HPDE6-E6E7 (cell line): Measurements from ENCODE around the gene SIGLEC7.

Source experiments
- DNase-seq: peaks from one replicate; pipeline ENCODE4 v3.0.0; 2011; ENCODE audit warnings: missing footprints; ENCODE audit errors: extremely low spot score

SIGLEC7 gene

DNA sequence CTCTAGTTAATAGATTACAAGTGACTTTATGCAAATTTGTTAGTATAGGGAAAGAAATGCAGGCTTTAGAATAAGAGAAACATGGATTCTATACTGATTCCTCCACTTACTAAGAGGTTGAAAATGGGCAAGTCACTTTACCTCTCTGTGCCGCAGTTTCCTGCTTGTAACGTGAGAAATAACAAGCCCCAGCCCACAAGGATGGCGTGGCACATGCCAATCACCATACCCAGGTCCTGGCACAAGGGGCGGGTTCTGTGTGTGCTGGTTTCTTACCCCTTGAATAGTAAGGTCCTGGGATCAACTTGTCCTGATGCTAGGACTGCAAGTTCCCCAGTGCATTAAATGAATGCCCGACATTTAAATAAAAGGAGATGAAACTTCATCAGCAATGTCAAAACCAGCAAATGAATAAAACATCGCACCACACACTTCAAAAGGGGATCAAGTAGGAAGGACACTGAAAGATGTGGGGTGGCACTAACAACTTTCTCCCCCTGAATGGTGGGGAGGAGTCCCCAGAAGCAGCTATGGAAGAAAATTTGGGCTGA lies 25.3 kb upstream of the SIGLEC7 start:
- DNase-seq: no peak

DNA sequence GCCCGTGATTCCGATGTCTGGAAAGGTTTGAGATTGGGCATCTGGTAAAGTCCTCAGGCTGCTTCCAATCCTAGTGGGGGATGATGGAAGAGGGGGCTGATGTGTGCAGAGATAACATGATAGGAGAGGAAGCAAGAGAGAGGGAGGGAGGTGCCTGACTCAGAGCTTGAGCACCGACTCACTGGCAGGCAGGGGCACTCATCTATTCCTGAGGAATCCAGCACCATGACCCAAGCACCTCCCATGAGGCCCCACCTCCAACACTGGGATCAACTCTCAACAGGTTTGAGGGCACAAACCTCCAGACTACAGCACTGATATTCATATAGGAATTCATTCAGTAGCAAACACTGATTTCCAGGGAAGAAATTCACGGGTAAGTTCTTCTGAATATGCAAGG lies 23.0 kb upstream of the SIGLEC7 start:
- no peak for DNase-seq

DNA sequence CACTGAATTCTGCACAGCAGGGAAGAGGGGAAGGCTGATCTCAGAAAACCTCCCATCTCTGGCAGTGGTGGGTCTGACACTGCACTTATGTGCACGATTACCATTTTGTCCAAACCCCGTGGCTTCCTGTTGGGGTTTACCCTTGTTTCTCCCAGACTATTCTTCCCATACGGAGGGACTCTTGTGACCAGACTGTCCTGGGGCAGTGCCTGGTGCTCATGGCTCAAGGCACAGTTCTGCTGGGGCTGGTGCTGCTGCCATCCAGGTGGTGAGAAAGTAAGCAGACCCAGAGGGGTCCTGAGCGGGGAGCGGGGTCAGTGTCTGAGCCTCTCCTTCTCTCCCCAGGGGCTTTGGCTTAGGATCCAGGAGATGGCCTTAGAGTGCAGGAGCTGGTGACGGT lies 22.5 kb upstream of the SIGLEC7 start:
- no peak for DNase-seq

DNA sequence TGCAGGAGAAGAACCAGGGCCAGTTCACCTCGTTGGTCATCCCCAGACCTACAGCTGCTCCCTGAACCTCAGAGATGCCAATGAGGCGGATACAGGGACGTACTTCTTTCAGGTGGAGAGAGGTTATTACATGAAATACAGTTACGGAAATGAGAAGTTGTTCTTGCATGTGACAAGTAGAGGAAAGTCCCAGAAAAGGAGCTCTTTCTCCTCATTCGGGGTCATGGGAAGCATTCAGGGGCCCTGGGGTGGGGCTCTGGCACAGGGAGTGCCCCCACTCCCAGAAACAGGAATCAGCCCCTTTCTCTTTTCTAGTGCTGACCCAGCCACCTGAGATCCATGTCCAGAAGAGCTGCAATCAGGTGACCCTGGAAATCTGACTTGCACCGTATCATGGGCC lies 21.9 kb upstream of the SIGLEC7 start:
- DNase-seq: no peak

DNA sequence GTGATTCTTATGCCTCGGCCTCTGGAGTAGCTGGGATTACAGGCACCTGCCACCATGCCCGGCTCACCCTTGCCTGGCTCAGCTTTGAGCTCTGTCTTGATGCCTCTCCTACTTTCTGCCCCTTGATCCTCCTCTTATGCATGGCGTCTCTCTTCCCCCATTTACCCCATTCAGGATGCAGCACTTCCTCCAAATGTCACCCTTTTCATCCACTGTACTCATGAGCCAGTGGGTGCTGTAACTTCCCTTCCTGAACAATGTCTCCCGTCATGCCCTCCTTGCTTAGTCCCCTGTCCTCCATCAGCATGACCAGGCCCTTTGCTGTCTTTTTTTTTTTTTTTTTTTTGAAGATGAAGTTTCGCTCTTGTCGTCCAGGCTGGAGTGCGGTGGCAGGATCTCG lies 20.8 kb upstream of the SIGLEC7 start:
- no peak for DNase-seq

DNA sequence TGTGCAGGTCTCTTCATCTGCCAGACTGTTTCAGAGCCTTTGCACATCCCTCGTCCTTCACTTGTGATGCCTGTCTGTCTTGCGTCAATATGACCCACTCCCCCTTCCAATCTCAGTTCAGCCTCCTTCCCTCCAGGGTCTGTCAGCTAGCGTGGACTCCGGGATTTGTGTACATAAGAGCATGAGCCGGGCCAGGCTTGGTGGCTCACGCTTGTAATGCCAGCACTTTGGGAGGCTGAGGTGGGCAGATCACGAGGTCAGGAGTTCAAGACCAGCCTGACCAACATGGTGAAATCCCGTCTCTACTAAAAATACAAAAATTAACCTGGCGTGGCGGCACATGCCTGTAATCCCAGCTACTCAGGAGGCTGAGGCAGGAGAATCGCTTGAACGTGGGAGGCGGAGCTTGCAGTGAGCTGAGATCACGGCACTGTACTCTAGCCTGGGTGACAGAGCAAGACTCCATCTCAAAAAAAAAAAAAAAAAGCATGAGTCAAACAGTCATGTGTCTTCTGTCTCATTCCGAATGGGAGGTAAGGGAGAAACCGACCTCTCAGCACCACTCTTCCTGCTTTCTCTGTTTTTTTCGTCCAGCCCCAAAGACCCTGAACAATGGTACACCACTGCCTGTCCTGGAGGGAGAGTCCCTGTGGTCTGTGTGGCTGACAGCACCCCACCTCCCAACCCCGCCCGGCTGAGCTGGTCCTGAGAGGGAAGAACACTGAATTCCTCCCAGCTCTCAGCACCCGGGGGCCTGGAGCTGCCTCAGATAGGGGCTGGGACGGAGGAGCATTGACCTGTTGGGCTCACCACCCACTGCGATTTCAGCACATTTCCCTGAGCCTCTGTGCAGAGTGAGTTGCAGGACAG lies 19.8 kb upstream of the SIGLEC7 start:
- DNase-seq: no peak

DNA sequence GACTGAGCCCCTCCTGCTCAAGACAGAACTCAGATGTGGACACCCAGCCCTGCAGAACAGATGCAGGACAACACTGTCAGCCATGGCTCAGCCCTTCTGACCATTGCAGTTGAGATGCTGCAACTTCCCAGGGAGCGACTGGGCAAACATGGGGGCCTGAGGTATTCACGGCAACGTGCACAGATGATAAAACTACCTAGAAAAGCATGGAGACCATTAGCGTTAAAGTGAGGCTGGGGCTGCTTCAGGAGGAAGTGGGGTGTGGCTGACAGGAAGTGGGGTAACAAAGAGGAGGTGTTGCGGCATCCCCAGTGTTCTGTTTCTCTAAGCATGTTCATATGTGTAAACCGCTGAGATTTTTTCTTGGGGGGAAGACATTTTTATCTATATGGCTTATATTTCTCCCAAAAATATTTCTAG lies 18.7 kb upstream of the SIGLEC7 start:
- DNase-seq: no peak

DNA sequence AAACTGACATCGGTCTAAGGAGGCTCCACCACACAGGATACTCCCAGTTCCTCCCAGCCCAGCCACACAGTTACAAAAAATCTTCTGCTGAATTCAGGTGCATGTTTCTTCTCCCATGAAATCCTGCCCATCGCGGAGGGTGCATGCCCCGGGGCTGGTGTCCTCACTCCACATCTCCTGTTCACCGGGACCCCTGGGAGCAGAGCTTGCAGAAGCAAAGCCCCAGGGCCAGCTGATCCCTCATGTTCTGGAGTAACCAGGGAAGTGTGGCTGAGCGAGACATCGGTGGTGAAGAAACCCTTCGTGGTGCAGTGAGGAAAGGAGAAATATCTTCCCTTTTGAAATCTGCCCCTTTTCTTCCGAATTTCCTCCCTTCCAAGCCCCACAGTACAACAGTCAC lies 18.3 kb upstream of the SIGLEC7 start:
- DNase-seq: no peak

DNA sequence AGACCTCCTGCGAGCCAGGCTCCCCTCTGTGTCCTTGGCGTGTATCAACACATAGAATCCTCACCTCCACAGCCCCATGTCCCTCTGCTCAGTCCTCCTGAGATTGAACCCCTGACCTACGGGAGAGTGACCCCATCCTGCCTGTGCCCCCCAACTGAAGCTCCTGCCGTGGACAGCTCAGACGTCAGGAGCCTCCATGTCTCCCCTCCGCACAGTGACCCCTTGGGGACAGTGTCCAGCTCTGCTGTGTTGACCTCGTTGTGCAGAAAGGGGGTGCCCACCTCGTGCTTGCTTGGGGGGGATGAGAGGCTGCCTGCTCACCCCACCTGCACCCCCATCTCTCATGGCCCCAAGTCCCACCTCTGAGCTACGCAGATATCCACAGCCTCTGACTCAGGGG lies 17.9 kb upstream of the SIGLEC7 start:
- DNase-seq: no peak

DNA sequence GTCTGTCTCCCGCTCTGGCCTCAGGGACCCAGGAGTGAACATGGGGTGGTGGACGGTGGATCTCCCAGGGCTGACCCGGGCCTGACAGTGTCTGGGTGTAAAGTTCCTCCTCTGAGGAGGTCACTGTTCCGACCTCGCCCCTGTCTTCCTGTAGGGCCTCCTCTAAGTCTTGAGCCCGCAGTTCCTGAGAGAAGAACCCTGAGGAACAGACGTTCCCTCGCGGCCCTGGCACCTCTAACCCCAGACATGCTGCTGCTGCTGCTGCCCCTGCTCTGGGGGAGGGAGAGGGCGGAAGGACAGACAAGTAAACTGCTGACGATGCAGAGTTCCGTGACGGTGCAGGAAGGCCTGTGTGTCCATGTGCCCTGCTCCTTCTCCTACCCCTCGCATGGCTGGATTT lies 17.4 kb upstream of the SIGLEC7 start, which contains the start of gene SIGLEC9:
Gene SIGLEC9 (plus strand): TSS at position 178 of the 400 bp plus-strand sequence. CDS start 69 bp downstream, at position 247.
- DNase-seq: no peak

DNA sequence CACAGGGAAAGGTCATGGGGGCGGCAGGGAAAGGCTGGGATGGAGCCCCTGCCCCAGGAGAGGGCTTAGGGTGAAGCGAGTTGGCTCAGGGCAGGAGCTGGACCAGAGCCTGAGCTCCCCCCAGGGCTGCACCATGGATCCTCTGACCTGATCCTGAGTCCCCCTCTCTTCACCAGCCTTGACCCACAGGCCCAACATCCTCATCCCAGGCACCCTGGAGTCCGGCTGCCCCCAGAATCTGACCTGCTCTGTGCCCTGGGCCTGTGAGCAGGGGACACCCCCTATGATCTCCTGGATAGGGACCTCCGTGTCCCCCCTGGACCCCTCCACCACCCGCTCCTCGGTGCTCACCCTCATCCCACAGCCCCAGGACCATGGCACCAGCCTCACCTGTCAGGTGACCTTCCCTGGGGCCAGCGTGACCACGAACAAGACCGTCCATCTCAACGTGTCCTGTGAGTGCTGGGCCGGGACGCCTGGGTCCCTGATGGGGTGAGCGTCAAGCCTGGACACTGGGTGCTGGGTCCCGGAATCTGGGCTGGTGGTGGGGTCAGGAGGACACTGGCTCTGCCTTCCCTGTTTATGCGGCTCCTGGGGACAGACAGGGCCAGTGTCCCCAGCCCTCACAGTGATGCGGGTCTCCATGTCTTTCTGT lies 16.6 kb upstream of the SIGLEC7 start:
- no peak for DNase-seq

DNA sequence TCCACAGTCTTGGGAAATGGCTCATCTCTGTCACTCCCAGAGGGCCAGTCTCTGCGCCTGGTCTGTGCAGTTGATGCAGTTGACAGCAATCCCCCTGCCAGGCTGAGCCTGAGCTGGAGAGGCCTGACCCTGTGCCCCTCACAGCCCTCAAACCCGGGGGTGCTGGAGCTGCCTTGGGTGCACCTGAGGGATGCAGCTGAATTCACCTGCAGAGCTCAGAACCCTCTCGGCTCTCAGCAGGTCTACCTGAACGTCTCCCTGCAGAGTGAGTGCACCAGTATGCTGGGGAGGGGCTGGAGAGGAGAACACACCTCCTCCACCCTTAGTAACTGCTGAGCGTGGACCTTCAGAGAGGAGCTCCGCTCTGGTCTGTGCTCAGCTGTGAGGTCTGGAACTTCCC lies 15.1 kb upstream of the SIGLEC7 start:
- DNase-seq: no peak

DNA sequence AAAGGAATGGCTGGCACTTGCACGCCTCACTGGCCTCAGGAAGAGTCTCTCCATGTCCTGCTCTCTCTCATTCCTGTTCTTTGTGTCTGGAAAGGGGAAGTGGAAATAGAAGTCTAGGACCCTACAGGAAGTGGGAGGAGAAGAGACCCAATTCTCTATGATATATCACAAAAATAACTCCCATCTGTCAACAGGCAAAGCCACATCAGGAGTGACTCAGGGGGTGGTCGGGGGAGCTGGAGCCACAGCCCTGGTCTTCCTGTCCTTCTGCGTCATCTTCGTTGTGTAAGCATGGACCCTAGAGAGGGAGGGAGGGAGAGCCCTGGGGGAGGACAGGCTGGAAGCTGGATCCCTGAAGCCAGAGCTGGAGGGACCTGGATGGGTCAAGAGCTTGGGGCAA lies 14.3 kb upstream of the SIGLEC7 start:
- no peak for DNase-seq

DNA sequence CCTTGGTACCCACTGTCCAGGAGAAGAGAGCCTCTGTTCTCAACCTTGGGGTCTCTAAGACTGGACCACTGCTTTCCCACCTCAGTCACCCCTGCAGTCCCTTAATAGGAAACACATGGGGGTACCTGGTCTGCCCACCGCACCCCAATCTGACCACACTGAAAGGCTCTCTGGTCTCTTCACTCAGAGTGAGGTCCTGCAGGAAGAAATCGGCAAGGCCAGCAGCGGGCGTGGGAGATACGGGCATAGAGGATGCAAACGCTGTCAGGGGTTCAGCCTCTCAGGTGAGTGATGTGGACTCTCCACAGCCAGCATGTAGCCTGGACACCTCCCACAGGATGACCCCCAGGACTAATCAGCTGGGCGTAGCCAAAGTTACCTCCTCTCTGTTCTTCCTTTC lies 13.9 kb upstream of the SIGLEC7 start:
- no peak for DNase-seq

DNA sequence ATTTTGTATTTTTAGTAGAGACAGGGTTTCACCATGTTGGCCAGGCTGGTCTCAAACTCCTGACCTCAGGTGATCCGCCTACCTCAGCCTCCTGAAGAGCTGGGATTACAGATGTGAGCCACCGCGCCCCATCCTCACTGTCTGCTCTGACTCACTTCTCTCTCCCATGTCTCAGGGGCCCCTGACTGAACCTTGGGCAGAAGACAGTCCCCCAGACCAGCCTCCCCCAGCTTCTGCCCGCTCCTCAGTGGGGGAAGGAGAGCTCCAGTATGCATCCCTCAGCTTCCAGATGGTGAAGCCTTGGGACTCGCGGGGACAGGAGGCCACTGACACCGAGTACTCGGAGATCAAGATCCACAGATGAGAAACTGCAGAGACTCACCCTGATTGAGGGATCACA lies 12.4 kb upstream of the SIGLEC7 start:
- no peak for DNase-seq

DNA sequence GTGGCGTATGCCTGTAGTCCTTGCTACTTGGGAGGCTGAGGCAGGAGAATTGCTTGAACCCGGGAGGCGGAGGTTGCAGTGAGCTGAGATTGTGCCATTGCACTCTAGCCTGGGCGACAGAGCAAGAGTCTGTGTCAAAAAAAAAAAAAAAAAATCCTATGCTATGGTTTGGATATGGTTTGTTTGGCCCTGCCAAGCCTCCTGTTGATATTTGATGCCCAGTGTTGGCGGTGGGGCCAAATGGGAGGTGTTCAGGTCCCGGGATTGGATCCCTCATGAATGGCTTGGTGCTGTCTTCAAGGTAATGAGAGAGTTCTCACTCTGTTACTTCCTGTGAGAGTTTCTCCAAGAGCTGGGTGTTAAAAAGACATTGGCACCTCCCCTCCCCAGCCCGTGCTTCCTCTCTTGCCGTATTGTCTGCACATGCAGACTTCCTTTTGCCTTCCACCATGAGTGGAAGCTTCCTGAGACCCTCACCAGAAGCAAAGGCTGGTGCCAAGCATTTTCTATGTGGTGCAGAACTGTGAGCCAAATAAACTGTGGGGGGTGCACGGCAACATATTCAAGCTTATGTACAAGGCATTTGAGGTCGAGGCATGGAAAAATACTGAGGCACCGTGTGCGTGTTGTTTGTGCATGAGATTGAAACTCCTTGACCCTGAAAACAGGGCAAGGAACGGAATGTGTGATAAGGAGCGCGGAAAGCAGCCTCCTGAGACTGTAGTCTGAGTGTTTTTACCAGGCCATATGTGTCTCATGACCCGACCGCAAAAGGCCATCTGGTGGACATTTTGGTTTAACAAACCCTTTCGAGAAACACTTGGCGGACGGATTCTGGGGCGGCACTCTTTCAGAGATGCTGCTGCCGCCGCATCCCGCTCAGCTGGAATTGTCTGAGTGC lies 10.1 kb upstream of the SIGLEC7 start:
- DNase-seq: no peak

DNA sequence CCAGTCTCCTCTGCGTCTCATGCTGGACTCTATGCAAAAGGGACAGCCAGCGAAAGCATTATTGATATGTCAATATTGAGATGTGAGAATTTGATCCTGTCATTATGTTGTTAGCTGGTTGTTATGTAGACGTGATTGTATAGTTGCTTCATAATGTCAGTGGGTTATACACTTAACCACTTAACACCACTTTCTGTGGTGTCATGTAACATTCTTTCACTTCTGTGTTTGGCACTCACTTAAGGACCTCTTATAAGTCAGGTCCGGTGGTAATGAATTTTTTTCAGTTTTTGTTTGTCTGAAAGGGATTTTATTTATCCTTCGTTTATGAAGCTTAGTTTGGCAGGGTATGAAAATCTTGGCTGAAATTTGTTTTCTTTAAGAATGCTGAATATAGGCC lies 7.1 kb upstream of the SIGLEC7 start:
- DNase-seq: no peak

DNA sequence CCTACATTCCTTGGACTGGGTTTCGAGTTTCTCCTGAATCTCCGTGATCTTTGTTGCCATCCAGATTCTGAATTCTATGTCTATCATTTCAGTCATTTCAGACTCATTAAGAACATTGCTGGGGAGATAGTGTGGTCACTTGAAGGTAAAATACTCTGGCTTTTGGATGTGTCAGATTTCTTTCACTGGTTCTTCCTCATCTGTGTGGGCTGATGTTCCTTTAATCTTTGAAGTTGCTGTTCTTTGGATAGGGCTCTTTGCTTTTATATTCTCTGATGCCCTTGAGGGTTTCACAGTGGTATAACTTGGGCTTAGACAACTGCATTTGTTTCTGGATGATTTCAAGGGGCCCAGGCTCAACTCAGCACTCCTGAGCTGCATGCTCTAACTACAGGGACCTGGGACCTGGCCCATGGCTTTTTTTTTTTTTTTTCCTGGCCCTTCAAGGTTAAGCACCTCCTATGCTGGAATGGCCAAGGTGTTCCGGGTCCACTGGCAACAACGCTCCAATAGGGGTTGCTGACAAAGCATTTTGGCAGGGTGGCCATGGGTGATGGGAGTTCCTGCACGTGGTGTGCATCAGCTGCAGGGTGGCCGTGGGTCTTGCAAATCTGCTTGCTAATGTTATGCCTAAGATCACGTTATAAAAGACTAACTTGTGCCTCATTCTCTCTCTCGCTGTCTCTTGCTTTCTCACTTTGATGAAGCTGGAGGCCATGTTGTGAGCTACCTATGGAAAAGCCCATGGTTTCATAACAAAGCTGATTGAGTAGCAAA lies 5.9 kb upstream of the SIGLEC7 start:
- DNase-seq: no peak

DNA sequence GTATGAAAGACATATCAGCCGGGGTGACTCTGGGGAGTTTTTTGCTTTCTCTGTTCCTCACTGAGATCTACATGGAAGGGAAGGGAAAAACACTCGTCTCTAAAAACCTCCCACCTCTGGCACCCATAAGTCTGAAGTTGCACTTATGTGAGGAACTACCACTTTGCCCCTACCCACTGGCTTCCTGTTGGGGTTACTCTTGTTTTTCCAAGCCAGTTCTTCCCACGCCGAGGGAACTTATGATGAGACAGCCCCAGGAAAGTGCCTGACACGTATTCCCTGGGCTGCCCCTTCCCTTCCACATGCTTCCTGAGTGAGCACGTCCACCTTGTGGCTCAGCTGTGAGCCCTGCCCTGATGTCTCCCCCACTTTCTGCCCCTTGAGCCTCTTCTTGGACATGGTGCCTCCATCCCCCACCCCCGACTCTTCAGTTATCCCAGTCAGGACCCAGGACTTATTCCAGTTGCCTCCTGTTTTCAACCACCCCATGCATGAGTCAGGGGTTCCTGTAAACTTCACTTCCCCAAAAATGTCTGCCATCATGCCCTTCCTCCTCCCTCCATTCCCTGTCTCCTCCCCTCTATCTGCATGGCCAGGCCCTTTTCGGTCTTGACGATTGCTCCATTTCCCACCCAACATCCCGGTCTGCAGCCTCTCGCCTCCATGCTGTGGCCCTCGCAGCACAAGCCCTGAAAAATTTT lies 5.1 kb upstream of the SIGLEC7 start:
- no peak for DNase-seq

DNA sequence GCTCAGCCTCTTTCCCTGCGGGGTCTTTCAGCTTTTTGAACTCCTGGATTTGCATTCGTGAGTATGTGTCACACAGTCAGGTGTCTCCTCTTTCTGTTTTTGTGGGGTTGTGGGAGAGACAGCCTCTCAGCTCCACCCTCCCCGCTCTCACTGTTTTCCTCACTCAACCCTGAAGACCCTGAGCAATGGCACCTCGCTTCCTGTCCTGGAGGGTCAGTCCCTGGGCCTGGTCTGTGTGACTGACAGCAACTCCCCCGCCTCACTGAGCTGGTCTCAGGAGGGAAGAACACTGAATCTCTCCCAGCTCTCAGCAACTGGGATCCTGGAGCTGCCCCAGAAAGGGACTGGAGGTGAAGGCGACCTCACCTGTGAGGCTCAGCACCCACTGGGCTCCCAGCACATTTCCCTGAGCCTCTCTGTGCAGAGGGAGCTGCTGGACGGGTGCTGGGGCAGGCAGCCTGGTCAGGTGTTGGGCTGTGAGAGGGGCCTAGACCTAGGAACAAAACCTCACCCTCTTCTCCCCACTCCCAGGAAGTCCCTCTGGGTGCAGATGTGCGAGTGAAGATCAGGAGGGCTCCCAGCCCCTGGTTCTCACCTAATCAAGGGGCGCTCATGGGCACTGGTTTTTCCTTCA lies 4.2 kb upstream of the SIGLEC7 start:
- DNase-seq: no peak
